Muscle of arm (tissue), 14 donors: ENCODE data around the gene DHRS7. TPM values are rescaled to one million over a fixed set of nuclear protein-coding genes. Genes with fewer than 3 reads are reported as not detected.

ENCODE experiments used
- DNase-seq: peaks from one replicate; pipeline ENCODE4 v3.0.0-alpha.2; 2013
- long read RNA-seq, 11 donors: transcript quantifications; one replicate each; lab custom pipeline, GENCODE V29; 2026
- polyA plus RNA-seq, 12 donors: library from polyadenylated mRNA; unstranded; fragments of 120-200 nt; gene quantifications; one replicate each; pipeline ENCODE4 v1.2.1, GENCODE V29; 2013; ENCODE audit not compliant: insufficient read length in 12 of 12

Gene DHRS7, protein sequence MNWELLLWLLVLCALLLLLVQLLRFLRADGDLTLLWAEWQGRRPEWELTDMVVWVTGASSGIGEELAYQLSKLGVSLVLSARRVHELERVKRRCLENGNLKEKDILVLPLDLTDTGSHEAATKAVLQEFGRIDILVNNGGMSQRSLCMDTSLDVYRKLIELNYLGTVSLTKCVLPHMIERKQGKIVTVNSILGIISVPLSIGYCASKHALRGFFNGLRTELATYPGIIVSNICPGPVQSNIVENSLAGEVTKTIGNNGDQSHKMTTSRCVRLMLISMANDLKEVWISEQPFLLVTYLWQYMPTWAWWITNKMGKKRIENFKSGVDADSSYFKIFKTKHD
- polyA plus RNA-seq = 100 to 1,000 TPM in 2 of 12 donors, 10 to 100 TPM in 9, not detected in 1; 33.4 to 140 (median 79.7) TPM
- long read RNA-seq, donor 1, transcript DHRS7-207 (4 exons, 924 nt) = minor isoform, 14 of 218 reads
- long read RNA-seq, donor 1, transcript DHRS7-209 (7 exons, 1,322 nt) = major isoform, 99 of 218 reads
- long read RNA-seq, donor 1, transcript DHRS7-206 (2 exons, 563 nt) = minor isoform, 38 of 218 reads
- long read RNA-seq, donor 1, partial matches to known transcripts = 63 of 218 reads
- long read RNA-seq, donor 1, other reads (novel, unspliced or antisense) = 0 of 218 reads
- long read RNA-seq, donor 2, transcript DHRS7-206 (2 exons, 563 nt) = minor isoform, 24 of 93 reads
- long read RNA-seq, donor 2, transcript DHRS7-209 (7 exons, 1,322 nt) = major isoform, 51 of 93 reads
- long read RNA-seq, donor 2, partial matches to known transcripts = 13 of 93 reads
- long read RNA-seq, donor 2, other reads (novel, unspliced or antisense) = 0 of 93 reads
- long read RNA-seq, donor 3, transcript DHRS7-206 (2 exons, 563 nt) = minor isoform, 16 of 66 reads
- long read RNA-seq, donor 3, transcript DHRS7-209 (7 exons, 1,322 nt) = major isoform, 39 of 66 reads
- long read RNA-seq, donor 3, partial matches to known transcripts = 10 of 66 reads
- long read RNA-seq, donor 3, other reads (novel, unspliced or antisense) = 0 of 66 reads
- long read RNA-seq, donor 4, transcript DHRS7-206 (2 exons, 563 nt) = minor isoform, 17 of 43 reads
- long read RNA-seq, donor 4, transcript DHRS7-209 (7 exons, 1,322 nt) = major isoform, 20 of 43 reads
- long read RNA-seq, donor 4, partial matches to known transcripts = 5 of 43 reads
- long read RNA-seq, donor 4, other reads (novel, unspliced or antisense) = 0 of 43 reads
- long read RNA-seq, donor 5, transcript DHRS7-209 (7 exons, 1,322 nt) = major isoform, 86 of 119 reads
- long read RNA-seq, donor 5, transcript DHRS7-206 (2 exons, 563 nt) = minor isoform, 17 of 119 reads
- long read RNA-seq, donor 5, partial matches to known transcripts = 12 of 119 reads
- long read RNA-seq, donor 5, other reads (novel, unspliced or antisense) = 0 of 119 reads
- long read RNA-seq, donor 6, transcript DHRS7-206 (2 exons, 563 nt) = minor isoform, 20 of 56 reads
- long read RNA-seq, donor 6, transcript DHRS7-209 (7 exons, 1,322 nt) = major isoform, 34 of 56 reads
- long read RNA-seq, donor 6, partial matches to known transcripts = 0 of 56 reads
- long read RNA-seq, donor 6, other reads (novel, unspliced or antisense) = 0 of 56 reads
- long read RNA-seq, donor 7, transcript DHRS7-206 (2 exons, 563 nt) = minor isoform, 6 of 37 reads
- long read RNA-seq, donor 7, transcript DHRS7-209 (7 exons, 1,322 nt) = major isoform, 26 of 37 reads
- long read RNA-seq, donor 7, partial matches to known transcripts = 0 of 37 reads
- long read RNA-seq, donor 7, other reads (novel, unspliced or antisense) = 0 of 37 reads
- long read RNA-seq, donor 8, transcript DHRS7-207 (4 exons, 924 nt) = minor isoform, 5 of 114 reads
- long read RNA-seq, donor 8, transcript DHRS7-206 (2 exons, 563 nt) = minor isoform, 14 of 114 reads
- long read RNA-seq, donor 8, transcript DHRS7-209 (7 exons, 1,322 nt) = major isoform, 94 of 114 reads
- long read RNA-seq, donor 8, partial matches to known transcripts = 0 of 114 reads
- long read RNA-seq, donor 8, other reads (novel, unspliced or antisense) = 0 of 114 reads
- long read RNA-seq, donor 9, transcript DHRS7-206 (2 exons, 563 nt) = minor isoform, 7 of 34 reads
- long read RNA-seq, donor 9, transcript DHRS7-209 (7 exons, 1,322 nt) = major isoform, 25 of 34 reads
- long read RNA-seq, donor 9, partial matches to known transcripts = 0 of 34 reads
- long read RNA-seq, donor 9, other reads (novel, unspliced or antisense) = 0 of 34 reads
- long read RNA-seq, donor 10, transcript DHRS7-209 (7 exons, 1,322 nt) = major isoform, 79 of 100 reads
- long read RNA-seq, donor 10, transcript DHRS7-206 (2 exons, 563 nt) = minor isoform, 15 of 100 reads
- long read RNA-seq, donor 10, partial matches to known transcripts = 0 of 100 reads
- long read RNA-seq, donor 10, other reads (novel, unspliced or antisense) = 0 of 100 reads
- long read RNA-seq, donor 11, transcript DHRS7-207 (4 exons, 924 nt) = minor isoform, 5 of 55 reads
- long read RNA-seq, donor 11, transcript DHRS7-209 (7 exons, 1,322 nt) = major isoform, 36 of 55 reads
- long read RNA-seq, donor 11, transcript DHRS7-206 (2 exons, 563 nt) = minor isoform, 12 of 55 reads
- long read RNA-seq, donor 11, partial matches to known transcripts = 0 of 55 reads
- long read RNA-seq, donor 11, other reads (novel, unspliced or antisense) = 0 of 55 reads

DNA sequence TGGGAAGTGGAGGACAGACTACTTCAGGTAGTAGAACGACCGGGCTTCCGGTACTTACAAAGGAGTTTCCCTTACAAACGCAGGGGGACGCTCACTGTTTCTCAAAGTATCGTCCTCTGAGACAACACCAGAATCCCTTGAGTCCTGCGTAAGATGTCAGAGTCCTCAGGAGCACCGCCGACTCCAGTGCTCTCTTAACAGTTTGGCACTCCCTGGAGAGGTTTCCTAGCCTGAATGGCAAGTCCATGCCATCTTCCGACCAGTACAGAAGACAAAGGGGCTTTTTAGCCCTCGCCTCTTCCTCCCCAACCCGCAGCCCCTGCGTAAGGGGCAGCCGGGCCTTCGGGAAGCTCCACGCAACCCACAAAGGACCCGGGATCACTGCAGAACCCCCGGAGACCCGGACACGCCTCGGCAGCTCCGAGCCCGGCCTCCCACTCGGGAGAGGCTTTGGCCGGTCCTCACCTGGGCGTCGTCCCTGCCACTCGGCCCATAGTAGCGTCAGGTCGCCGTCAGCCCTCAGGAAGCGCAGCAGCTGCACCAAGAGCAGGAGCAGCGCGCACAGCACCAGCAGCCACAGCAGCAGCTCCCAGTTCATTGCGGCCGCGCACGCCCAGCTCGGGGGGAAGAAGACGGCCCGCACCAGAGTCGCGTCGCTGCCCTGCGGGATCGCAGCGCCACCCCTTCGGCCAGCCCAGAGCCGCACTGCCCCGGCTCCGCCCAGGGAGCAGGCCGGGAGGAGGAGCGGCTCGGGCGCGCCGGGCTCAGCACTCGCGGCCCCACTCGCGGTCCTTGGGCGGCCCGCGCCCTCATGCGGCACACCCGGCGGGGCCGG, at the start of gene DHRS7:
Gene DHRS7, minus strand, starts transcription at position 687 of the 835 bp plus-strand sequence. Its CDS starts 89 bp downstream, at position 598.
- peak; percentile 81 for DNase-seq

DNA sequence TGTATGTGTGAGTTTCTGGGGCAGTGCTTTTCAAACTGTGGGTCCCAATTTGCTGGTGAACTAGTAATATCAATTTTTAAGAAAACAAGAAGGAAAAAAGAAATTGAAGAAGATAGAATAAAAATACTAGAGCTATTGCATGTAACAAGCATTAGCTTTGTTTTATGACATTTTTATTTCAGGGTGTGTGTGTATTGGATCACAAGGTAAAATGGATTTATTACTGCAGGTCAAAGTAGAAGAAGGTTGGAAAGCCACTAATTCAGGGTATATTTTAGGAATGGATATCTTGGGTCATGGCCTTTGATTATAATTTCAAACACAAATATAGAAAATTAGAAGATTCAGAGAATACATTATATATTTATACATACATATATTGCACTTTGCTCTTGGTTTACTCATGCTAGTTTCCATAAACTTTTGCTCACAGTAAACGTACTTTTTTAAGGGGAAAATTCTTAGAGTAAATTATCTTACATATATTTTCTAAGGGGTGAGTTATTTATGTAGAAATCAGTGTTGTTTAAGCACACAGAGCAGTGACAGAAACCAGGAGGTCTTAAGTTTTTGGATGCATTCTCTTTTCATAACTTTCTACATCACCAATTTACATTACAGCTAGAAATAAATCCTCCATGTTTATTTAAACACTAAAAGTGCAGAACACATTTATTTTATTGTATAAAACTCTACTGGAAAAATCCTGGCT, 49.4 kb upstream of the DHRS7 start:
- no peak for DNase-seq

DNA sequence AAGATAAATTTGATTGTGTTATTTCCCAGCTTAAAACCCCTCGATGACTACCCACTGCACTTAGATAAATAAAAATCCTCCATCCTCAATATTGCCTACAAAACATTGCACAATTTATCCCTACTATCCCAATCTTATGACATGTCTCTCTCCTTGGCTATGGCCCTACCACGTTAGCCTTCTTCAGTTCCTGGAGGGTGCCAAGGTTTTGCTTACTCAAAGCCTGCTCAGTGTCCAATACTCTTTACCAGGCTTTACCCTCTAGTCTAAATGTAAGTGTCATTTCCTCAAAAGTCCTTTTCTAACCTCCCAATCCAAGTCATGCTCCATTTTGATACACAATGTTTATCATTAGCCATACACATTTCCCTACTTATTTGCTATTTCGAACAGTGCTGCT, 48.8 kb upstream of the DHRS7 start:
- no peak for DNase-seq

DNA sequence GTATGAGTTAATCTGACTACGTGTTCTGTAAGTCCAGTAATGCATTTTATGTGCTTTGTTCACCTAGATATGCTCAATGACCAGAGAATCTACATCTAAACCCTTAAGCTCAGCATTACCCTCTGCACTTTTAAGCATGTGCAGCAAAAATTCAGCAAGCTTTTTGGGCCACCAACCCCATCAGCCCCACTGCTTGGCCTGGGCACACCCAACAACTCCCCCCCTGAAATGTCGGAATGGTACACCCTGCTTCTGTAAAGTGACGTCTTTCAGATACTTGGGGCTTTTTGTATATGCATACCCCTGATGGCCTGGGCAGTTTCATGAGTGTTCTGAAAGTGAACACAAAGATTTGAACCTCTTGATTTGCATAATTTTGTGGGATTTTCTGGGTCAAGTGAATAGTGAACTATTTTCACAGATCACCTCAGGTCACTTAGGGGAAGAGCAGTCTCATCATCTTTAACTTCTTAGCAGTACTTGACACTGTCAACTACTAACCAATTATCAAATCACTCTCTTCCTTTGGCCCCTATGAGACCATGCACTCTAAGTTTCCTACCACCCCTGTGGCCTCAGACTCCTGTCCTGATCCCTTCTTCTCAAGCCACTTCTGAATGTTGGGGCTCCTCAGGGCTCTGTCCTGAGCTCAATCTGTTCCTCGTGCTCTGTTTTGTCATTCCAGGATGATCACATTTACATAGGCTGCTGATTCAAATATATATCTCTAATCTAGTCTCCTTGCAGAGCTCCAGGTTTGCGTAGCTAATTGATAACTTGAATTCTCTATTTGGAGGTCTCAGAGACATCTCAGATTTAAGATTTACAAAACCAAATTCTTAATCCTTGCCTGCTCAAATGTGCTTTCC, 47.5 kb upstream of the DHRS7 start:
- DNase-seq = no peak

DNA sequence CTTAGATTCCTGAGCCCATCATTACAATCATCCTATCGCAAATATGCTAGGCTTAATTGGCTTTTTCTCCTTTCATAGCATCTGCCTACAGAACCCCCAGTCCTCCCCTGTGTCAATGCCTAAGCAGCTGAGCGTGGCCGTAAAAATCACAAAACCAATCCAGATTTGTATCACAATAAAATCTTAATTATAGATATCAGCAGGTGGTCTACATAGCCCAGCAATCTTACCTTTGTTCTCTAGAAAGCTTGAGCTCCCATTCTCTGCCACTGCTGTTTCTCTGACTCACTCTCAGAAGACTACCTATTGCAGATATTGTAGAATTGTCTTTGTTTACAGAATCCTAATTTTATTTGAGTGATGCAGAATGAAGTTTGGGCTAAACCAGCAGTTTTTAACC, 46.0 kb upstream of the DHRS7 start:
- no peak for DNase-seq

DNA sequence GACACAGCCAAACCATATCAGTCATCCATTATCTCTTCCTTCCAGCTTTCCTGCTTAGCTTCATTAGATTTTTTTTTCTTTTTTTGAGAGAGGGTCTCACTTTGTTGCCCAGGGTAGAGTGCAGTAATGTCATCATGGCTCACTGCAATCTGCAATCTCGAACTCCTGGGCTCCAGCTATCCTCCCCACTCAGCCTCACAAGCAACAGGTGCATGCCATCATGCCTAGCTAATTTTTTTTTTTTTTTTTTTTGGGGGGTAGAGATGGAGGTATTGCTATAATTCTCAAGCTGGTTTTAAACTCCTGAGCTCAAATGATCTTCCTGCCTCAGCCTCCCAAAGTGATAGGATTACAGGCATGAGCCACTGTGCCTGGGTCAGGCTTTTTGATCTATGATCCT, 45.5 kb upstream of the DHRS7 start:
- no peak for DNase-seq

DNA sequence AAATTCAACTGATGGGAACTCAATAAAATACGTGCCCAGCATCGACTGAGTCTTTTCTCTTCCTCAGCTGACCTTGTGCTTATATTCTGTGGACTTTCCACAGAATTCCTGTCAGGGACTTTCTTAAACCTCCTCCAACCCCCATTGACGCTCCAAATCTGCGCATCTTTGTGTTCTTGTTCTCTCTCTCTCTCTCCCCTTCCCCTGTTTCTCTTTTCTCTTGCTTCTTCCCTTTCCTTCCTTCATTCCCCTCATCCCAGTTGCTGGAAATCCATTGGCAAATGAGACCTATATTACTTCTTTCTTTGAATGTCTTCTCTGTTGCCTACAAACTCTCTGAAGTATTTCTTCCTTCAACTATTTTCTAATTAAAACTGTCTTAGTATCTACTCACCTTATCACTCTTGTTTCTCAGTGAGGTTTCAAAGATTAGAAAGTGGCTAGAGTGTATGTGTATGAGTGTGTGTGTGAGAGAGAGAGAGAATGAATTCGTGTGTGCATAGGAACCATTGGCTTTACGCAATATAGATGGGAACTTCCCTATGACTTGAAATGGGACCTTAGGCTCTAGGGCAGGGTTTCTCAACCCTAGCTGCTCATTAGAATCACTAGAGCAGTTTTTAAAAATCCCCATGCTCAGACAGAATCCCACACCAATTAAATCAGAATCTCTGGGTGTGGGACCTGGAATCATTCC, 41.8 kb upstream of the DHRS7 start:
- DNase-seq = no peak

DNA sequence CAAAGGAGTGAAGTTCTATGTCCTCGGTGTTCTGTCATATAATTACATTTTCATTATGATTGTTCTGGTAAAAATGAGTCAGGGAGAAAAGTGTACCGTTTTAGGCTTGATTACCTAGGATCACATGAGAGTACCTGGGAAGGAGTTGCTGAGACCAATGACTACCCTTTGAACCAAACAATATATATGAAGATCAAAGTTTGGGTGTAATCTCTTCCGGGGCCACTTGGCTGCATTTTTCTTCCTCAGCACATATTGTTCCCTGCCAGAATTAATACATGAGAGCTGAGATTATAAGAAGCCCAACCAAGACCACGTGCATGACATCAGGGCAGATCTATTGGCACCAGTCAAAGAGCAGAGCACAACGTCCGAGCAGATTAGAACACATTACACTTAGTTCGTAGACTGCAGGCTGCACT, 41.1 kb upstream of the DHRS7 start:
- DNase-seq = no peak

DNA sequence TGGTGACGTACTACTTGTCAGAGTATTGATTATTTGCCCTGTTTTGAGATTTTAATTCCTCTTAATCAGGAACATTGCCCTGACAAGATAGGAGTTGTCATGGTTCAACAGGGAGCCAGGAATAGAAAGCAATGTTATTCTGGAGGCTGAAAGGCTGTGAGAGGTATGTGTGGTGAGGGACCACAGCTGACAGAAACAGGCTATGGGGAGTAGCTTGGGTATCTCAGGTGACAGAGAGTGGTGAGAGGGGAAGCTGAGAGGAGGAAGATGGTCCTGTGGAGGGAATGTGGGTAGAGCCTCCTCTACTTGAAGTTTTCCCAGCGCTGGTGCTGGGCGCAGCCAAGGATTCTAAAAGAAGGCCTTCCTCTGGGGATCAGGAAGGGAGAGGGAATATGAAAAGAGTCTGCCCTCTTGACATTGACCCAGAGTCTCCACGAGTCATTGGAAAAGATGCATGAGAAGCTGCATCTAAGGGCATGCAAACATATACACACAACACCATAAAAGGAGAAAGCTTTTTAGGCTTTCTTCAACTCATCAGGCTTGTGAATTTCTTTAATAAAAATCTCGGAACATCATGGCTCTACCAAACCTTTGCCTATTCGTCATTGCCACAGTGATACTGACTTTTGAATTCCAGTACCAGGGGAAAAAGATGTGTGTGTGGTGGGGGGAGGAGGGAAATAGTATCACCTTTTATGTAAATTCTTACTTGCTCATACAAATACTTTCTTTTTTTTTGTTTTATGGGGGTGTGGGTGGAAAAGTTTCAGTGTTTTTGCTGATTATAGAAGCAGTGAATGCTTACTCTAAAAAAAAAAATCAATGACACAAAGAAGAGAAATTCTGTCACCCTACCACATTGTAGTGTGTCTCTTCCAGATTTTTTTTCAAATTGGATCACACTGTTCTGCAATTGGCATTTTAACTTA, 39.9 kb upstream of the DHRS7 start:
- no peak for DNase-seq

DNA sequence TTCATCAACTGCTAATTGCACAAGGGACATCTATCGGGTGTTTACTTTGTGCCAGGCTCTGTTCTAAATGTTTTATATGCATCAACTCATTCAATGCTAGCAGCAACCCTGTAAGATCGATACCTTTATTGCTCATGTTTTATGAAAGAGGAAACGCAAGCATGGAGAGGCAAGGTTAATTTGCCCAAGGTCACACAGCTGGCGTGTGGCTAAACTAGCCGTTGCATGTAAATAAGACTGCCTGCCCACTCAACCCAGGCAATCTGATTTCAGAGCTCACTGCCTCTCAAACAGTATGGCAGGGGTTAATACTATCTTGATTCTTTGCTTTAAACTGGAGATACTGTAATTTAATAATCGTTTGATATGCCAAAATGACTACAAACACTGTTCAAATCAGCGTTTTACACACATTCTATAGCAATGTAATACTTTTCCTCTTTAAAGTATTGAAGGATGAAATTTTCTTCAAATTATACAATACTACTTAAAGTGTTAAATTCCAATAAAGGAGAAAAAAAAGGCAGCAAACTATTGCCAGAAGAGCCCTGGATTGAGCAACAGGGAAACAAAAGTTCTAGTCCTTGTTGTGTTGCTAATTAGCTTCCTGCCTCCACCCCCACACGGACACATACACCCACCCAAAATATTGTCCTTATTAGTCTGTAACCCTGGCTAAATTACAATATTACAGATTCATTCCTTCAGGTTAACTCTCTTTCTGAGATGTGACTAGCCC, 39.1 kb upstream of the DHRS7 start:
- DNase-seq = no peak

DNA sequence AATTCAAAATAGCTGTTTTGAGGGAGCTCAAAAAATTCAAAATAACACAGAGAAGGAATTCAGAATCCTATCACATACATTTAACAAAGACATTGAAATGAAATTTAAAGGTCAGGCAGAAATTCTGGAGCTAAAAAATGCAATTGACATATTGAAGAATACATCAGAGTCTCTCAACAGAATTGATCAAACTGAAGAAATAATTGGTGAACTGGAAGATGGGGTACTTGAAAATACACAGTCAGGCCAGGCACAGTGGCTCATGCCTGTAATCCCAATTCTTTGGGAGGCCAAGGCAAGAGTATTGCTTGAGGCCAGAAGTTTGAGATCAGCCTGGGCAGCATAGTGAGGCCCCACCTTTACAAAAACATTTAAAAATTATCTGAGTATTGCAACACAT, 34.1 kb upstream of the DHRS7 start:
- DNase-seq = no peak

DNA sequence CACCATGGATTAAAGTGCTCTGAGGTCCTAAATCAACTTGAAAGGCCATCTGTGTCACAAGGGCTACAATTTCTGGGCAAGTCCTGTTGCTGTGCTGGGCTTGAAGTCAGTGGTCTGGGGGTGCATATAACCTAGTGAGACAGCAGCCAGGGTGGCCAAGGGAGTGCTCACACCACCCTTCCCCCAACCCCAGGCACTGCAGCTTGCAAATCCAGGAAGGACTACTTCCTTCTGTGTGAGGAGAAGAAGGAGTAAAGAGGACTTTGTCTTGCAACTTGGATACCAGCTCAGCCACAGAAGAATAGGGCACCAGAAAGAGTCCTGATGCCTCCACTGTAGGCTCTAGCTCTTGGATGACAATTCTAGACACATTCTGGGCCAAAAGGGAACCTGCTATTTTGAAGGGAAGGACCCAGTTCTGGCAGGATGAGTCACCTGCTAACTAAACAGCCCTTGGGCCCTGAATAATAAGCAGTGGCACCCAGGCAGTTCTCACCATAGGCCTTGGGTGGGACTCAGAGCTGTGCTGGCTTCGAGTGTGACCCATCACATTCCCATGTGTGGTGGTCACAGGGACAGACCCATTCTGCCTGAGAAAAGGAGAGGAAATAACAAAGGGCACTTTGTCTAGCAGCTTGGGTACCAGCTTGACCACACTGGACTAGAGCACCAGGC, 32.6 kb upstream of the DHRS7 start:
- DNase-seq = no peak

DNA sequence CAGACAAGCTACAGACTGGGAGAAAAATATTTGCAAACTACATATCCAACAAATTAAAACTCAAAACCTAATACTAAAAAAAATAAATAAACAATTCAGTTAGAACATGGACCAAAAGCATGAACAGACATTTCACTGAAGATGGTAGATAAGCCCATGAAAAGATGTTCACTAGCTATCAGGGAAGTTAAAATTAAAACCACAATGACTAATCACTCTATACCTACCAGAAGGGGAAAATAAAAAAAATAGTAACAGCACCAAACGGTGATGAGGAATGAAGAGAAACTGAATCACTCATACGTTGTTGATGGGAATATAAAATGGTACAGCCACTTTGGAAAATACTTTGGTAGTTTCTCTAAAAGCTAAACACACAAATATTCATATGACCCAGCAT, 31.1 kb upstream of the DHRS7 start:
- no peak for DNase-seq
